SU-DHL-6 (cell line): ENCODE measurements around the gene PIGW.

ENCODE experiments used
- H2AFZ ChIP-seq: fragments of 200-600 bp; sonication (generic); 2 replicates; pipeline ENCODE4 v1.6.1; 2014; ENCODE audit warnings: low read depth, mild to moderate bottlenecking, moderate library complexity, mixed read lengths, antibody characterized with exemption, low read length; ENCODE audit not compliant: severe bottlenecking
- H3F3A ChIP-seq: fragments of 200-600 bp; shearing (Covaris generic); 2 replicates; pipeline ENCODE4 v1.6.0; 2016; ENCODE audit warnings: antibody characterized with exemption, mild to moderate bottlenecking; ENCODE audit not compliant: insufficient read depth
- H3K27ac ChIP-seq: fragments of 200-600 bp; sonication (generic); 2 replicates; pipeline ENCODE4 v1.5.1; 2016; ENCODE audit warnings: low read depth, mild to moderate bottlenecking, low read length, moderate library complexity, mixed read lengths
- H3K27me3 ChIP-seq: fragments of 200-600 bp; sonication (generic), shearing (Covaris generic); 2 replicates; pipeline ENCODE4 v1.6.0; 2014; ENCODE audit warnings: mild to moderate bottlenecking, low read length
- H3K36me3 ChIP-seq: fragments of 200-600 bp; sonication (generic); 2 replicates; pipeline ENCODE4 v1.6.1; 2014; ENCODE audit warnings: mild to moderate bottlenecking, low read length, mixed read lengths
- H3K4me2 ChIP-seq: fragments of 300-600, 200-600 bp; shearing (Covaris generic), sonication (generic); 2 replicates; pipeline ENCODE4 v1.6.0; 2014; ENCODE audit warnings: low read length, low read depth, mild to moderate bottlenecking; ENCODE audit not compliant: poor library complexity, severe bottlenecking
- H3K4me3 ChIP-seq: fragments of 200-600 bp; sonication (generic); 2 replicates; pipeline ENCODE4 v1.5.1; 2014; ENCODE audit warnings: antibody characterized with exemption, low read length, mild to moderate bottlenecking, mixed read lengths; ENCODE audit not compliant: insufficient read depth, poor library complexity, severe bottlenecking
- H3K79me2 ChIP-seq: fragments of 200-600 bp; sonication (generic); 2 replicates; pipeline ENCODE4 v1.6.1; 2014; ENCODE audit warnings: mild to moderate bottlenecking, low read length, moderate library complexity; ENCODE audit not compliant: insufficient read depth
- H3K9ac ChIP-seq: fragments of 200-600 bp; sonication (generic); 2 replicates; pipeline ENCODE4 v1.7.0; 2014; ENCODE audit warnings: mild to moderate bottlenecking, low read length
- H3K9me2 ChIP-seq: fragments of 200-600 bp; sonication (generic); replicated peaks from 2 replicates; pipeline ENCODE4 v1.6.1; 2014; ENCODE audit warnings: low read length; ENCODE audit not compliant: insufficient read depth
- H3K9me3 ChIP-seq: fragments of 200-600 bp; sonication (generic); 2 replicates; pipeline ENCODE4 v1.6.1; 2014; ENCODE audit warnings: low read length, mixed read lengths; ENCODE audit not compliant: insufficient read depth
- H4K20me1 ChIP-seq: fragments of 200-600 bp; sonication (generic); 2 replicates; pipeline ENCODE4 v1.6.1; 2014; ENCODE audit warnings: low read depth, mild to moderate bottlenecking, antibody characterized with exemption, low read length, moderate library complexity, mixed read lengths
- EZH2phosphoT487 ChIP-seq: fragments of 200-600 bp; sonication (generic), shearing (Covaris generic); conservative IDR thresholded peaks from 2 replicates; pipeline ENCODE4 v1.6.1; 2018; ENCODE audit warnings: mild to moderate bottlenecking, antibody characterized with exemption, low read length, moderate library complexity, mixed read lengths
- TF ChIP-seq, protein P1 (sequence below): fragments of 200-600 bp; sonication (generic); IDR thresholded peaks from one replicate; pipeline ENCODE4 v1.5.1; 2017; ENCODE audit warnings: antibody characterized with exemption, mild to moderate bottlenecking, low read length, moderate library complexity; ENCODE audit not compliant: insufficient read depth, poor library complexity, severe bottlenecking

Gene PIGW

DNA sequence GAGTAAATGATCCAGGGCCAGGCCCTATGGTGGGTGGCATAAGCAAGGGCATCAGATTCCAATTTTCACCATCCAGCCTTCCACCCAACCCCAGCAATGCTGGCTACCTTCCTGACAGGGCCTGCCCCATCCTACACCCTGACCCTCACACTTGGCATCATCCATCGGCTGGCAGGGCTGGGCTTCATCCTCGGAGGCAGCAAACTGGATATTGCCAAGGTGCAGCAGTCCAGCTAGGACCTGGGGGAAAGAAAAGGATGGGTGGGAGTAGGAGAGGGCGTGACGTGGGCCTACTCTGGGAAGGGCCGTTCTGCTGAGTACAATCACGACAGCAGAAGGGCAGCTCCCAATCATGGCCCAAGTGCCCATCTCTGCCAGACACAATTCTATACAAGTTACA, 23.6 kb upstream of the PIGW start:
- Histone ChIP-seq H3K79me2 (no peaks in the 10 kb centered on the region), H3K4me3 (no peak overlapping the region), H3K27ac (no peak overlapping the region), H3K27me3 (no peaks in the 10 kb centered on the region), H3K9ac (no peak overlapping the region), H3K4me2 (no peak overlapping the region), H3K9me2 (no peaks in the 10 kb centered on the region), H3F3A (no peaks in the 10 kb centered on the region), H3K9me3 (no peaks in the 10 kb centered on the region), H3K36me3 (no peaks in the 10 kb centered on the region), H2AFZ (no peak overlapping the region), H4K20me1 (no peaks in the 10 kb centered on the region)
- TF ChIP-seq, protein P1, sequence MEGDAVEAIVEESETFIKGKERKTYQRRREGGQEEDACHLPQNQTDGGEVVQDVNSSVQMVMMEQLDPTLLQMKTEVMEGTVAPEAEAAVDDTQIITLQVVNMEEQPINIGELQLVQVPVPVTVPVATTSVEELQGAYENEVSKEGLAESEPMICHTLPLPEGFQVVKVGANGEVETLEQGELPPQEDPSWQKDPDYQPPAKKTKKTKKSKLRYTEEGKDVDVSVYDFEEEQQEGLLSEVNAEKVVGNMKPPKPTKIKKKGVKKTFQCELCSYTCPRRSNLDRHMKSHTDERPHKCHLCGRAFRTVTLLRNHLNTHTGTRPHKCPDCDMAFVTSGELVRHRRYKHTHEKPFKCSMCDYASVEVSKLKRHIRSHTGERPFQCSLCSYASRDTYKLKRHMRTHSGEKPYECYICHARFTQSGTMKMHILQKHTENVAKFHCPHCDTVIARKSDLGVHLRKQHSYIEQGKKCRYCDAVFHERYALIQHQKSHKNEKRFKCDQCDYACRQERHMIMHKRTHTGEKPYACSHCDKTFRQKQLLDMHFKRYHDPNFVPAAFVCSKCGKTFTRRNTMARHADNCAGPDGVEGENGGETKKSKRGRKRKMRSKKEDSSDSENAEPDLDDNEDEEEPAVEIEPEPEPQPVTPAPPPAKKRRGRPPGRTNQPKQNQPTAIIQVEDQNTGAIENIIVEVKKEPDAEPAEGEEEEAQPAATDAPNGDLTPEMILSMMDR: no peak
- no peak for TF ChIP-seq EZH2phosphoT487

DNA sequence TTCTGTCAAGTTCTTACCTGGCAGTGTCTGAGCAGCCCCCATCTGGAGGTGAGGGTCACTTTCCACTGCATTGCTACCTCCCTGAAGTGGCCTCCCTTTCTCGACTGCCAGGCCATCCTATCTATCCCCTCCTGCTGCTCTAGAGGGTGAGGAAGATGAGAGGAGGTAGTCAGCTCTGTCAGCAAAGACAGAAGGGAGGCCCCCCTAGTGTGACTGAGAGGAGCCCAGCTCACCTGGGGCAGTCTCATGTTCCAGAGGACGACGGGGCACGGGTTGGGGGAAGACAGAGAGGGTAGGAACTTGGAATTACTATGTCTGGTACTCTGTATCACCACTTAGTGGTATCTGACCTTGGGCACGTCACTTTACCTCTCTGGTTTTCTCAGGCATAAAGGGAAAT, 22.1 kb upstream of the PIGW start:
- H3K27ac ChIP-seq: no peak overlapping the region
- H3K9me2 ChIP-seq: no peaks in the 10 kb centered on the region
- H3K4me3 ChIP-seq: no peak overlapping the region
- TF ChIP-seq EZH2phosphoT487: no peak
- H4K20me1 ChIP-seq: no peaks in the 10 kb centered on the region
- H2AFZ ChIP-seq: no peak overlapping the region
- no peak overlapping the region for H3K9ac ChIP-seq
- no peak overlapping the region for H3K4me2 ChIP-seq
- H3F3A ChIP-seq: no peaks in the 10 kb centered on the region
- H3K36me3 ChIP-seq: no peaks in the 10 kb centered on the region
- H3K79me2 ChIP-seq: no peaks in the 10 kb centered on the region
- H3K27me3 ChIP-seq: no peaks in the 10 kb centered on the region
- no peaks in the 10 kb centered on the region for H3K9me3 ChIP-seq

DNA sequence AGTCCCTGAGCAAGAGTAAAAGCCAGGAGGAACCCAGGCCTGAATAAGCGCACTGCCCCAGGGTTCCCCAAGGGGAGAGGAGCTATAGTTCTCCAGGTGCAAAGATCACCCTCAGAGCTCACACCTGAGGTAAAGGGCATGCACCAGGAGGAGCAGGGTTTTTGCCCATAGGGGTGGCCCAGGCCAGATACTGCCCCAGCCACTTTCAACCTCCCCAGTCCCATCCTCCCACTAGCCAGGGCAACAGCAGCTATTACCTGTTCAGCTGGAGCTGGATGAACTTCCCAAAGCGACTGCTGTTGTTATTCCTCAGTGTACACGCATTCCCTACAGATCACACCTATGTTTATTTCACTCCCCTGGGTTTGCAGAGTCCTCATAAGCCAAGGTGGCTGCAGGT, 19.9 kb upstream of the PIGW start:
- H2AFZ ChIP-seq: no peak overlapping the region
- peaks cover 5% of the 10 kb centered on the region; the same call in 1 of the 2 replicates for H3K36me3 ChIP-seq
- no peaks in the 10 kb centered on the region for H3K9me3 ChIP-seq
- no peaks in the 10 kb centered on the region for H3K9me2 ChIP-seq
- H3F3A ChIP-seq: peaks cover 16% of the 10 kb centered on the region
- no peak overlapping the region for H3K4me3 ChIP-seq
- H3K27me3 ChIP-seq: no peaks in the 10 kb centered on the region
- no peak overlapping the region for H3K4me2 ChIP-seq
- H3K9ac ChIP-seq: no peak overlapping the region
- no peaks in the 10 kb centered on the region for H4K20me1 ChIP-seq
- H3K27ac ChIP-seq: no peak overlapping the region
- H3K79me2 ChIP-seq: no peaks in the 10 kb centered on the region
- TF ChIP-seq EZH2phosphoT487: no peak
- TF ChIP-seq, protein P1: no peak

- no peaks in the 10 kb centered on the region for H3K79me2 ChIP-seq
- TF ChIP-seq EZH2phosphoT487: no peak
- TF ChIP-seq, protein P1: no peak
Observed at GRCh38 chr17:36515837-36516236, 18.9 kb upstream of the PIGW start.

More at GRCh38 chr17:36515837-36516236, 18.9 kb upstream of the PIGW start:
- Histone ChIP-seq H3K36me3 (peaks cover 11% of the 10 kb centered on the region), H3K4me3 (no peak overlapping the region), H3K4me2 (no peak overlapping the region), H4K20me1 (no peaks in the 10 kb centered on the region), H3K9ac (no peak overlapping the region), H3K27ac (no peak overlapping the region), H3K9me2 (no peaks in the 10 kb centered on the region), H3K27me3 (no peaks in the 10 kb centered on the region), H3F3A (peaks cover 23% of the 10 kb centered on the region), H3K9me3 (no peaks in the 10 kb centered on the region), H2AFZ (no peak overlapping the region)
